T-helper 1 cell treated with Interleukin-12 subunit alpha and Interleukin-12 subunit beta and Interleukin-4 antibody, amounts not matched to agents 30 ng/mL and 1 ng/mL, for 36 hours (primary cell): ENCODE results near the gene DBT. TPM values are rescaled to one million over a fixed set of nuclear protein-coding genes. Genes with fewer than 3 reads are reported as not detected.
"Not testable (repeated sequence)": the region's sequence is repeated elsewhere in the genome, so short reads cannot be mapped to it uniquely, and the experiment has no call there.

Experiments used
- intact Hi-C: fragments of 100-400 bp; cut with micrococcal nuclease; formaldehyde crosslinking; loops from one replicate; pipeline ENCODE4 v1.15.1; 2024
- total RNA-seq: library from RNA; stranded (reverse); gene quantifications from 2 replicates; pipeline ENCODE4 v1.2.3, GENCODE V29; 2022

DBT gene
- total RNA-seq, 1 donor from 2014 or later = 10.9 TPM

DNA sequence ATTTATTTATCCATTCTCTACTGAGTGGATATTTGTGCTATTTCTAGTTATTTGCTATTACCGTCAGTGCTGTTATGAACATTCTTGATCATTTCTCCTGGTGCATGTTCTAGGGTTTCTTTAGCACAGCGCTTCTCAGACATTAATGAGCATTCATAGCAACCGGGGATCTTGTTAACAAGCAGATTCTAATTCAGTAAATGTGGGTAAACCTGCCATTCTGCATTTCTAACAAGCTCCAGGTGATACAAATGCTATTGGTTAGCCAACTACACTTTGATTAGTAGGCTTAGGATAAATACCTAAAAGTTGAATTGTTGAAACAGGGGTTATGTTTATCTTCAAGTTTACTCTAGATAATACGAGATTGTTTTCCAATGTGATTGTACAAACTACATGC is 3.3 kb upstream of the DBT start:
- intact Hi-C loops = no loop called here

DNA sequence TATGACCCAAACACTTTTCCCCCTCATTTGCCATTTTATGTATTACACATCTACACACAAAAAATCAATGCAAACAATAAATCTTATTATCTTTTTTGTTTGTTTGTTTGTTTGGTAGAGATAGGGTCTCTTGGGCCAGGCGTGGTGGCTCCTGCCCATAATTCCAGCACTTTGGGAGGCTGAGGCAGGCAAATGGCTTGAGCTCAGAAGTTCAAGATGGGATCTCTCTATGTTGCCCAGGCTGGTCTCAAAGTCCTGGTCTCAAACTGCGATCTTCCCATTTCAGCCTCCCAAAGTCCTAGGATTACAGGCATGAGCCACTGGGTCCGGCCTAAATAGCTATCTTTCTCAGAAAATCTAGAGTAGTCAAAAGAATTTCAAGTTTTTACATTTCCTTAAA is 1.2 kb upstream of the DBT start:
- intact Hi-C loops = no loop called here

DNA sequence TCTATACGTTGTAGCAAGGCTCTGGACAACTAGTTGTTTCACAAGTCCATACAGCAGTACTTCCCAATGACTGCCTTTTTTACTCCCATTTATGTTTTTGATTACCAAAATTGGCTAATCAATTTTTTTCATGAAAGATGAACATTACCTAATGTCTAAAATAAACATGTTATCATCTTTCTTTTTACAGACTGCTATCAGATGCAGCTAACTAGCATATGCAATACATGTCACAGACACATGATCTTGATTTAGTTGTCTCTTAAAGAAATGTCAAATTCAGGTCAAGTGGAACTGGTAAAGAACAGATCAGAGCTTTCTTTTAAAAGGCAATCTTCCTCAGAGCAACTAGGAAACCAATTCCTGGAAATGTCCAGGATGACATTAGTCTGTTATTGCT is 630 bp upstream of the DBT start:
- intact Hi-C loops = no loop called here

DNA sequence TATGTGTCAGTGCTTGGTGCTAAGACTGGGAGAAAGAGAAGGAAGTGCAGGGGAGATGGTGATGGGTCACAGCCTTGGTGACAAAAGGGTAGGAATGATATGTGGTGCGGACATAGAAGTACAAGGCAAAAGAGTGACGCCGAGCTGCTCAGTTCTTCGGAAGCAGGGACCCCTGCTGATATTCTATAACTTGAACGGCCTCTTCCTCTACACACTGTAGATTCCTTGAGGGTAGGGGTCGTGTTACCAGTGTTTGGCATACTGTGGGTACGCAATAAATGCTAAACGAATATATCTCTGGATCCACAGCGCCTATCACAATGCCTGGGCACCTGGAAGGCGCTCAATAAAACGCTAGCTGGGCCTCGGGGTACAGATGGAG is 488 bp downstream of the DBT start:
- intact Hi-C loops = loop anchor here (1.0 to 5.0 kb wide), 11 partner anchors 17 to 776 kb away; partner anchors contain the start of genes AGL, DPH5, RTCA and SLC35A3

DNA sequence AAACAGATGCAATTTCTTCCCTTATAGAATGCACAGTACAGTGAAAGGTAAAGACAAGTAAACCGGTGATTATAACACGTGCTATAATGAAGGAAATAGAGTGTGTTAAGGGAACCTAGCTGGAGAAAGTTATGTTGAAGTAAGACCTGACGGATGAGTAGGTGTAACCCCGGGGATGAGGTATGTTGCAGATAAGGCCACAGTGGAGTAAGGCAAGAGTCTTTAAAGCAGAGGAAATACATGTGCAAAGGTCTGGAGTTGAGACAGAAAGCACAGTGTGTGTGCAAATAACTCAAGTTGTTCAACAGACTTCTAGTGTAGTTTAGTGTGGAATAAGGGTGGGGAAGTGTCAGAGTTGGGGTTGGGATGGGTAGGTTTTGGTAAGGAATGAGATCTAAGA is 2.9 kb downstream of the DBT start:
- intact Hi-C loops = loop anchor here (5.0 kb wide), 2 partner anchors 151 to 439 kb away; no protein-coding TSS in a partner anchor

DNA sequence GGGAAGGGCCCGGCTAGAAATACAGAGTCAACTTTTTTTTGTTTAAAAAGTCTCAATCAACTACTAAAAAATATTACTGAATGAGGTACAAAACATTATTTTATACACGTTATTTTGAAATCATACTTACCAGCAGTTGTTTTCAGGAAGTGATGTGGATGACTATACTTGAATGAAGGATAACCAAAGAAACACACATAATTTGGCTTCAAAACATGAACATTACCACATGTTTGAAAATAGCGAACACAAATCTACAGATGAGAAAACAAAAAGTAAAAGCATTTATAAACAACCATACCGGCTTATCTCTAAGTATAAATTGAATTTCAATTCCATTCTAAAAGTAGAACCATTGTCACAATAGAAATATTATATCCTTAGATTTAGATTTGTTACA is 9.0 kb downstream of the DBT start:
- intact Hi-C loops = no loop called here

DNA sequence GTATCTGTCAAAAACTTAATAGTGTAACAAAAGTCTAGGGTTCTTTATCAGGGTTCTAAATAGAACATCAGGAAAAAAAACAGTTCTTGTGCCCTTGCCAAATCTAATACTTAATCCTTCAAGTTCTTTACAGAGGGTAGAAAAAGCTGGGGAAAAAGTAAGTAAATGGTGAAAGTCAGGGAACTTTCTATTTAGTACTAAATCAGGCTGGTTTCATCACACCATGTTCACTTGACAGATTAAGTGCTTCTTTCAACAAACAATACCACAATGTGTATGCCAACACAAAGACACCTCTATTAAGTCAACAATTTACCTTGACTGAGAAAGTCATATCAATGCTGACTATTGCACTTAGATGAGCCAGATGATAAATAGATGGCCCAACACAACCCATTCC is 9.7 kb downstream of the DBT start:
- intact Hi-C loops = no loop called here

DNA sequence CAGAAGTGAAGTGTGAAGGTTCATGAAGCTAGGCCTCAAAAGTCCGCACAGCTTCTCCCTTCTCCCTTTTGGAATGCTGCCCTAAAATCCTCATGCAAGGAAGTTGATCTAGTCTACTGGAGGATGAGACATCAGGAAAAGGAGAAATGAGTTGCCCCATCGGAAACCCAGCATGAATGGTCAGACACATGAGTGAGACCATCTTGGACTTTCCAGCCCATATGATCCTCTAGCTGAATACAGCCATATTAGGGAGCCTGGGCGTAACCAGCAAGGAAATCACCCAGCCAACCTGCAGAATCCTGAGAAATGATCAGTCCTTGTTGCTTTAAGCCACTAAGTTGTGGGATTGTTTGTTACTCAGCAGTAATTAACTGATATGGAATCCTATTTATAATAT is 12.5 kb downstream of the DBT start:
- intact Hi-C loops = no loop called here

DNA sequence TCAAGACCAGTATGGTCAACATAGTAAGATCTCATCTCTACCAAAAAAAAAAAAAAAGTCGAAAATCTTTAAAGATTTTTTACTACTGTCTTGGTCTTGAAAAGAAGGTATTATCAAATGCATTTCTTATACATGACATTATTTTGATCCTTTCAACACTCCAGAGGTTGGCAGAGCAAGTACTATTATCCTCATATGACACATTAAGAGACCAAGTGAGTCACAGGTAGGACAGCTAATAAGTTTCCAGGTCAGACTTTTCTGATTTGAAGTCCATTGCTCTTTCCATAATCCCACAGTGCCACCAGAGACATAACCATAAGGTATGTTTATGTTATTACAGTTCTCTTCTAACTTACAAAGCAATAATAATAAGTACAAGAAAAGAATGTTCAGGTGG is 15.2 kb downstream of the DBT start:
- intact Hi-C loops = no loop called here

DNA sequence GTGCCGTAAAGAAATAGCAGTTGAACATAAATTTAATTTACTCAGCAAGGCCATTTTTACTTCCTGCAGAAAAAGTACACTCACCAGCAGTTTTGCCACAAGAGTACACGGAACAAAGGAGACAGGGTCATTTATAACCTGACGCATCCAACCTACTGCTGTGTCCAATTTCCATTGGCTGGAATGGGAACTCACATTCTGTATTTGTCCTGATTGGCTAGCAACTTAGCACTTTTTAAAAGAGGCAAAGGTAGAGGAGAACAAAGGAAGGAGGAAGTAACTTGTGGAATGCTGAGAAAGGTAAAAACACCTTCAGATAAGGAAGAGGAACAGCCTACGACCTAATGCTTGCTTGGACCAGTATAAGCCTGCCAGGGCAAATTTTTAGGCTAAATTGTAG is 16.1 kb downstream of the DBT start:
- intact Hi-C loops = not testable (repeated sequence)

DNA sequence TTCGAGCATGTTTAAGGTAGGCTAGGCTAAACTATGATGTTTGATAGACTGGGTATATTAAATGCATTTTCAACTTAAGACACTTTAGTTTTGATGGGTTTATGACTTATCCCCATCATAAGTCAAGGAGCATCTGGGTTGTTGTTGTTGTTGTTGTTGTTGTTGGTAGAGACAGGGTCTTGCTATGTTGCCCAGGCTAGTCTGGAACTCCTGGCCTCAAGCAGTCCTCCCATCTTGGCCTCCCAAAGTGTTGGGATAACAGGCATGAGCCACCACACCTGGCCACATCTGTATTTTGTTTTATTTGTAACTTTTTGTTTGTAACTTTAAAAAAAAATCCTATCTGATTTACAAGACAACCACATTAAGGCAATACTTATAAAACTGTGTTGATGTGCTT is 17.5 kb downstream of the DBT start:
- intact Hi-C loops = no loop called here

DNA sequence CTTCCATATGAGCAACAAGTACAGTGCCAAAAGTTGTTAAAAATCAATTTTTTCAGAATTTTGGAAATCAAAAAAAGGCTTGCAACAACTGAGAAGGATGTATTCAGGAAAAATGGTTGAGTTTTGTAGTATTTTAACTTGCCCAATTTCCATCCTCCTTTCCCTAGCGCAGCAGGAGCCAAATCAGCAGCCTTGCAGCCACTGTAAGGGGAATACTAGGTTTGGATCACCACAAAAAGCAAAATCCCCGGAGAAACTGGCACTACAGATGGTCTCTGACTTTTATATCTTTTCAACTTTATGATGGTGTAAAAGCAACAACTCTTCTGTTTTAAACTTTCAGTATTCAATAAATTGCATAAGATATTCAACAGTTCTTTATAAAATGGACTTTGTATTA is 17.9 kb downstream of the DBT start:
- intact Hi-C loops = no loop called here

DNA sequence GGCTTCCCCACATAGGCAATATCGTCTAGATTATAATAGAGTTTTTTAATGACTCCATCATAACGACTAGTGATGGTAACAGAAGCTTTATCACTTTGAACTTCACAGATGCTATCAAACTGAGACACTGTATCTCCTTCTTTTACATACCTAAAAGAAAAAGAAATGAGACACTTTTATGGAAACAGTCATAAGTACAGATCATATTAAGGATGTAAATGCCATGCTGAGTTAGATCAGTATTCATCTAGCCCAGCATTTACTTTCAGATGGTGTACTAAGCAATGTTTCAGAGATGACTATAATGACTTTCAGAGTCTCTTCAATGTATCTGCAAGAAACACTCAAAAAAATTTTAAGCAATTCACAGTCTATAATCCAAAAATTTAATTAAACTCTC is 18.9 kb downstream of the DBT start:
- intact Hi-C loops = no loop called here

DNA sequence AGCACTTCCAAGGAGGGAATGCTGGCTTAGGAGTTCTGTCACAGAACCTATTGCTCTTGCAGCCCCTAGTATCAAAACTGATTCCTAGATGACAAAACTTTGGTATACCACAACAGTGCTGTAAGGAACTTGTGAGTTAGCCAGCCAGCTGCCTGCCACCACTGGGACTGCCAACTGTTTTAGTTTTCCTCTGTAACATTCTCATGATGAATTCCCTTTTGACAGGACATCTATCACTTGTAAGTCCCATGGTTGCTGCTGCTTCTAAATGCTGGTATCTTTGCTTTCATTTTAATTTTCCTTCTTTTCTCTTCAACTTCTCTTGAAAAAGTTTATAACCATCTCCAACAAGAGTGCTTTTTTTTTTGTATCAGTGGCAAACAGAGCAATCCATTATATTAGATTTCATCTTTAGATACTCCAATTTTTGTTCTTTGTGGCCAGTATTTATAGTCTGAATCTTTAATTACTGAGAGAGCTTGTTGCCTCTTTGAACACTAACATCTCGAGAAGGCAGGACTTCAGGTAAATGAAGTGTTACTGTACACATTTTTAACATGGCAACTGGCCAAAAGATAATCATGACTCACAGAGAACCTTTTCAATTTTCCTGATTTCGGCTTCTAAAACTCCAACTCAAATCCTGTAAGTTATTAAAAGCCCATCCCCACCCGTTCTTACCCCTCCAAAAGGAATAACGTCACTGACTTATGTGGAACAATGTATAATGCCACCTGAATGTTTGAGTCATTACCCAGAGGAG is 19.8 kb downstream of the DBT start:
- intact Hi-C loops = no loop called here

DNA sequence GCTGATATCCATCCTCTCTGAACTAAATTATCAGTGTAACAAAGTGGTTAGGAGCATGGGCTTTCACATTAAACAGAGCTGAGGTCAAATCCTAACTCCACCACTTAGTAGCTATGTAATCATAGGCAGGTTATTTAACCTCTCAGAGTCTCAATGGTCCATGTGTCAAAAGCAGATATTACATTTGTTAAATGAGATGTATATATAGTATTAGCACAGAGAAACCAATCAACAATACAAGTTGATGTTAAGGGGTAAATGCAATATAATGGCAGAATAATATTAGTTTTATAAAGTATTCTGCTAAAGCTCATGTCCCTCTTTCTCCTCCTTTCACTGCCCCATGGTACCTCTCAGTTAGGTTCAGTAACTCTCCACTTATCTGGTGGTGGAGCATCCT is 27.2 kb downstream of the DBT start:
- intact Hi-C loops = no loop called here

DNA sequence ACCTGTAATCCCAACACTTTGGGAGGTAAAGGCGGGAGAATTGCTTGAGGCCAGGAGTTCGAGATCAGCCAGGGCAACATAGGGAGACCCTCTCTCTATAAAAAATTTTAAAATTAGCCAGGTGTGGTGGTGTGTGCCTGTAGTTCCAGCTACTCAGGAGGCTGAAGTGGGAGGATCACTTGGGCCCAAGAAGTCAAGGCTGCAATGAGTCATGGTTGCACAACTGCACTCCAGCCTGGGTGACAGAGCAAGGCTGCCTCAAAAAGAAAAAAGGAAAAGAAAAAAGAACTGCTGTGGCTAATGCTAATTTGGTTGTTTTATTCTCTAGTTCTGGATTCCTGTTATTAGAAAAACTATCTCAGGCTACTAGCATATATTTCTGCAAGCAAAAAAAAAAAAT is 29.8 kb downstream of the DBT start:
- intact Hi-C loops = no loop called here

DNA sequence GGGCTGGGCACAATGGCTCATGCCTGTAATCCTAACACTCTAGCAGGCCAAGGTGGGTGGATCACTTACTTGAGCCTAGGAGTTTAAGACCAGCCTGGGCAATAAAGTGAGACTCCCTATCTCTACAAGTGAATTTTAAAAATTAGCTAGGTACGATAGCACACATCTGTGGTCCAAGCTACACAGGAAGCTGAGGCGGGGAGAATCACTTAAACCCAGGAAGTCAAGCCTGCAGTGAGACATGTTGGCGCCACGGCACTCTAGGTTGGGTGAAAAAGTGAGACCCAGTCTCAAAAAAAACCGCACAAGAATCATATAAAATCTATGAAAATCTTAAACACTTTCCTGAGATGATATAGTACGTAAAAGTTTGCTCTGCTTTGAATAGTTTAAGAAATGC is 30.2 kb downstream of the DBT start:
- intact Hi-C loops = no loop called here

DNA sequence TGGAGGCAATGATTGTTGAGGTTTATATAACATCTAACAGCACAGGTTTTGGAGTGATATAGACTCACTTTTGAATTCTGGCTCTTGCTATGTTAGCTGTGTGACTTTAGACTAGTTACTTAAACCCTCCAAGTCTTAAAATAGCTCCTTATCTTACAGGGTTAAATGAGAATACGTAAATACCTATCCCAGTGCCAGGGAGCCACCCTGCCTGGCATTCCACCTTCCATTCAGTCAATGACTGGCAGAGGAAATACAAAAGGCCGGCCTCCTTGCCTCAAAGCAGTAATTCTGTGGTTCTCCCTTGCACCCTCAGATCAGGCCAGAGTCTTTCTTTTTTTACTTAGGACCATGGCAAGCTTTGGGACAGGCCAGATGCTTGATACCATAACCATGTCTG is 31.8 kb downstream of the DBT start:
- intact Hi-C loops = no loop called here

DNA sequence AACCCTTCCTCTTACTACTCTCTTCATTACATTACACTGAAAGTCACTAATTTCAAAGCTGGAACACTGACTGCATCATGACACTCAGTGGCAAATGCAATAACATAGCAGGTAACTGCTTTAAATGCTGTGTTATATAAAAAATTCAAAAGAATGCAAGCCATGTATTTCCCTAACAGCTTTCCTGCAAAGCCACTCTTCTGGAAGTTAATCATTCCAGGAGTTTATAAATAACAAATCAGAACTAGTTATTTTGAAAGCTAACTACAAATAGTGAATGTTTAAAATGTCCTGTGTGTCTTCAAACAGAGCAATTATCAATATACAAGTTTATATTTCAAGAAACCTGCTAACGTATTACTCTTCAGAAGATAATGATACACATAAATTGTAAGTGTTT is 34.5 kb downstream of the DBT start:
- intact Hi-C loops = no loop called here

DNA sequence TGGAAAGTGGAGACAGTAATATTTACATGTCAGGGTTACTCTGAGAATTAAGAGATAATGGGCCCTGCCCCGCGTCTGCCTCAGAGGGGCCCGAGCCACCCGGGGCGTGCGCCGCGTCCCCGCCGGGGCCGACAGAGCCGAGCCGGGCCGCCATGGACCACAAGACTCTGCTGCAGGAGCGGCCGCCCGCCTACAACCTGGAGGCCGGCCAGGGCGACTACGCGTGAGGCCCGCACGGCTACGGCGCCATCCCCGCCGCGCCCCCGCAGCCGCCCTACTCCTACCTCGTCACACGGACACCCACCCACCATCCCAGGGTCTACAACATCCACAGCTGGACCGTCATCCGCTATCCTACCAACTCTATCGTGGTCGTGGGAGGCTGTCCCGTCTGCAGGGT is 36.5 kb downstream of the DBT start:
- intact Hi-C loops = no loop called here

DNA sequence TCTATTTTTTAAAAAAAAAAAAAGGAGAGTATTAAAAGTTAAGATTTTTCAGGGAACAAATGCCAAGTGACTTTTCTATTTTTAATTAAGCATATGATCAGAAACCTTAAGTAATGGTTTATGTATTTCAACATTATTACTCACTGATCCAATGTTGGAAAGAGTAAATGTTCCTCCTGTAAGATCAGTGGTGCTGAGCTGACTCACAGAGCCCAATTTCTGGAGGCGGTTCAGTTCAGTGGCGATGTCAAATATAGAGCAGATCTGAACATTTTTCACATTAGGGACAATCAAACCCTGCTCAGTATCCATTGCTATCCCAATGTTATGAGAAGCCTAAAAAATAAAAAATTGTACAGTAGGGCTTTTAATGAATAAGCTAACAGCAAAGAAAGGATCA is 43.3 kb downstream of the DBT start:
- intact Hi-C loops = no loop called here

DNA sequence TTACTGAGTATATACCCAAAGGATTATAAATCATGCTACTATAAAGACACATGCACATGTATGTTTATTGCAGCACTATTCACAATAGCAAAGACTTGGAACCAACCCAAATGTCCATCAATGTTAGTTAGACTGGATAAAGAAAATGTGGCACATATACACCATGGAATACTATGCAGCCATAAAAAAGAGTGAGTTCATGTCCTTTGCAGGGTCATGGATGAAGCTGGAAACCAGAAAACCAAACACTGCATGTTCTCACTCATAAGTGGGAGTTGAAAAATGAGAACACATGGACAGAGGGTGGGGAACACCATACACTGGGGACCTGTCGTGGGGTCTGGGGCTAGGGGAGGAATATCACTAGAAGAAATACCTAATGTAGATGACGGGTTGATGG is 44.0 kb downstream of the DBT start:
- intact Hi-C loops = not testable (repeated sequence)

DNA sequence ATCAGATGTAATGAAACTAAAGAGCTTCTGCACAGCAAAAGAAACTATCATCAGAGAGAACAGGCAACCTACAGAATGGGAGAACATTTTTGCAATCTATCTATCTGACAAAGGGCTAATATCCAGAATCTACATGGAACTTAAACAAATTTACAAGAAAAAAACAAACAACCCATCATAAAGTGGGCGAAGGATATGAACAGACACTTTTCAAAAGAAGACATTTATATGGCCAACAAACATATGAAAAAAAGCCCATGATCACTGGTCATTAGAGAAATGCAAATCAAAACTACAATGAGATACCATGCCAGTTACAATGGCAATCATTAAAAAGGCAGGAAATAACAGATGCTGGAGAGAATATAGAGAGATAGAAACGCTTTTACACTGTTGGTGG is 44.5 kb downstream of the DBT start:
- intact Hi-C loops = not testable (repeated sequence)

DNA sequence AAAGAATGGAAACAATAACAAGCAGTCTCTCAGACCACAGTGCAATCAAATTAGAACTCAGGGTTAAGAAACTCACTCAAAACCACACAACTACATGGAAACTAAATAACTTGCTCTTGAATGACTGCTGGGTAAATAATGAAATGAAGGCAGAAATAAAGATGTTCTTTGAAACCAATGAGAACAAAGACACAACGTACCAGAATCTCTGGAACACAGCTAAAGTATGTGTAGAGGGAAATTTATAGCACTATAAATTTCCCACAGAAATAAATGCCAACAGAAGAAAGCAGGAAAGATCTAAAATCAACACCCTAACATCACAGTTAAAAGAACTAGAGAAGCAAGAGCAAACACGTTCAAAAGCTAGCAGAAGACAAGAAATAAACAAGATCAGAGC is 46.9 kb downstream of the DBT start:
- intact Hi-C loops = not testable (repeated sequence)
